NCI-H1105 (cell line): ENCODE measurements around the gene LGI4.

Experiments used
- DNase-seq: peaks from one replicate; lab custom pipeline; 2025; lab: John Stamatoyannopoulos, UW

Gene LGI4

DNA sequence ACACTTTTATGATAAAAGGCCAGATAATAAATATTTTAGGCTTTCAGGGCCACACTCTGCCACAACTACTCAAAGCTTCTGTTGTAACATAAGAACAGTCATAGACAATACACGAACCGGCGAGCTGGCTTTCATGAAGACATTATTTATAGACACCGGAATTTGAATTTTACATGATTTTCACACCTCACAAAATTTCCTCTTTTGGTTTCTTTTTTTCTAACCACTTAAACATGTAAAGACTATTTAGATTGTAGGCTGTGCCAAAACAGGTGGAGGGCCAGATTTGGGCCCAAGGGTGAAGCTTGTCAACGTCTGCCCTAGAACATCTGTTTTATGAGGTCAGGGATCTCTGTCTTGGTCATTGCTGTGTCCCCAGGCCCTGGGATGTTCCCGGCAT is 48.9 kb downstream of the LGI4 start:
- DNase-seq, result no peak

DNA sequence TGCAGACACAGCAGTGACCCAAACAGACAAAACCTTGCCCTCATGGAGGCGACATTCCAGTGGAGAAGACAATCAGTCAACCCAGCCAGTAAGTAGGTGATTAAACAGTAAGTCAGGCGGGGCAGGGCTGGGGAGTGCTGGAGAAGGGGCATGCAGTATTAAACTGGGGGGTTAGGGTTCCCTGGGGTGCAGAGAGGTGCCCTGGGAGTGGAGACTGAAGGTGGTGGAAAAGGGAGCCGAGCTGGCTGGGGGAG is 50.4 kb downstream of the LGI4 start:
- DNase-seq, result no peak

DNA sequence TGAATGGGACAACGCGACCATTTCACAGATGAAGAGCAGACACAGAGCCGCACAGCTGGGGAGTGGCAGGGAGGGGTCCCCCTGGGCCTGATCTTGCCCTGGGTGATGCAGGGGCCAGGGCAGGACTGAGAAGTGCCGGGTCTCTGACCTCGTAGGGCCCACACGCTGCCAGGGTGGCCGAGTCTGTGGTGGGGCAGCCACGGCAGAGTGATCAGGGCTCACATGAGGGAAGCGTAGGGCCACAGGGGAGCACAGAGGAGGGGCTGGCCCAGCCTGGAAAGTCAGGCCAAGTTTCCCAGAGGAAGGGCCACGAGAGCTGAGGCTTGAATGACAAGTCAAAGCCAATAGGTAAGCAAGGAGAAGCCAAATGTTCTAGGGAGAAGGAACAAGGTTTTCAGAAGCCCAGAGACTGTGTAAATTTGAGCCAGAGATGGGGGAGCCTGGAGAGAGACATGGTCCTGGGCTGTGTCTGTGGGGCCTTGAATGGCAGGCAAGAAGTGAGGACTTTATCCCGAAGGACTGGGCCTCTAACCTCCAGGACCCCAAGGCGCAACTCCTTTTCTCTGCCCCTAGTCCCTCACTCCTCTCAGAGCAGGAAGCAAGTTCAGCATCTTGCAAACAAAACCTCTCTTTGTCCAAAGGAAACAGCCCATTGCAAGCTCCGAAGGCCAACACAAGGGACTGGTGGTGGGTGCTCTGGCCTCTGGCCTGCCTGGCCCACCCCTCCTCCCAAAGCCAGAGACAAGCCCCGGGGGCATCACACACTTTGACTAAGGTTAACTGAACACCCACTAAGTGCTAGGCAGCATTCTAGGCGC is 51.0 kb downstream of the LGI4 start:
- no peak for DNase-seq

DNA sequence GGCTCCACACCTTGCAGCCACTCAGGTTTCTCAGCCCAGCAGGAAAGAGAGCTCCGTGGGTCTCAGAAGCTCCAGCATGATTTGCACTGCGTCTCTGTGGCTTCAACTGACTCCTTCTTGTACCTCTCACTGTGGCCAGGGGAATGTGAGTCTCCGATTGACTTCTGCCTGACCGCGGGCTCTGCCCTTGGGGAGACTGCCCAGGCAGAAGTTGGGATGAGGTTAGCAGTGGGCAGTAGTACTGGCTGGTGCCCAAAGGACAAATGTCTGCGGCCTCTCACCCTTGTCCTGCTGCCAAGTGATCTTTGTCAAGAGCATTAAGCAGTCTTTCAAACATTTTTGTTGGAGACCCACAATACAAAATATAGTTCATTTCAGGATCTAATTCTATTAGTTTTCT is 53.7 kb downstream of the LGI4 start:
- no peak for DNase-seq

DNA sequence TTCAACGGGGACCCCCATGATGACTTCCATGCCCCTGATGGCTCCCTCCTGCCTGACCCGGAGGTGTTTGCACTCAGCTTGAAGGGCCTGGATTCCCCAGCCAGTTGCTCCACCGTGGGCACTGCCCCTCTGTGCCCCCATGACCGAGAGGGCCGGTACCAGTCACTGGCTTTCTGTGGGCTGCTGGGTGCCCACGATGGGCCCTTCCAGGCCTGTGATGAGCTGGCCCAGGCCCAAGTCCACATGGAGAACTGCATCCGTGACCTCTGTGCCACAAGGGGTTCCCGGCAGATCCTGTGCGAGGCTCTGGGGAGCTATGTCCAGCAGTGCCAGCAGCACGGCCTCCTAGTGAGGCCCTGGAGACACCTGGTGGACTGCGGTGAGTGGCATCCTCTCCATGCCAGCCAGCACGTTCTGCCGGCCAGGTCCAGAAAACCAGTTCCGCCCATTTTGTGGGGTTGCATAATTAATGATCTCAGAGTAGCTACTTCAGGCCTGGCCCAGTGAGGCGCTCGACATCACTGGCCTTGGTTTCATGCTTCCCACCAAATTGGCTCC is 54.2 kb downstream of the LGI4 start:
- no peak for DNase-seq

DNA sequence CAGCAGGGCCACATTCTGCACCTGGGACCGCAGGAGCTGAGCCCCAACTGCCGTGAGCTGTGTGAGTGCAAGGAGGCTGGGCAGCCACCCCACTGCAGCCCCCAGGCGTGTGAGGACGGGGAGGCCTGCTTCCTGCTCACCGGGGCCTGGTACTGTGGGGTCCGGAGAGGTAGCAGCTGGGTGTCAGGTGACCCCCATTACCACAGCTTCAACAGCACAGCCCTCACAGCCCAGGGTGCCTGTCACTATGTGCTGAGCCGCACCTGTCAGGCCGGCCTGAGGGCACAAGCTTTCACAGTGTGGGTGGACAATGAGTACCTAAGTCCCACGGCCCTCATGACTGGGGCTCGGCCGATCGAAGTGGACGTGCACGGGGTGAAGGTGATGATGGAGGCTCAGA is 55.0 kb downstream of the LGI4 start:
- no peak for DNase-seq

DNA sequence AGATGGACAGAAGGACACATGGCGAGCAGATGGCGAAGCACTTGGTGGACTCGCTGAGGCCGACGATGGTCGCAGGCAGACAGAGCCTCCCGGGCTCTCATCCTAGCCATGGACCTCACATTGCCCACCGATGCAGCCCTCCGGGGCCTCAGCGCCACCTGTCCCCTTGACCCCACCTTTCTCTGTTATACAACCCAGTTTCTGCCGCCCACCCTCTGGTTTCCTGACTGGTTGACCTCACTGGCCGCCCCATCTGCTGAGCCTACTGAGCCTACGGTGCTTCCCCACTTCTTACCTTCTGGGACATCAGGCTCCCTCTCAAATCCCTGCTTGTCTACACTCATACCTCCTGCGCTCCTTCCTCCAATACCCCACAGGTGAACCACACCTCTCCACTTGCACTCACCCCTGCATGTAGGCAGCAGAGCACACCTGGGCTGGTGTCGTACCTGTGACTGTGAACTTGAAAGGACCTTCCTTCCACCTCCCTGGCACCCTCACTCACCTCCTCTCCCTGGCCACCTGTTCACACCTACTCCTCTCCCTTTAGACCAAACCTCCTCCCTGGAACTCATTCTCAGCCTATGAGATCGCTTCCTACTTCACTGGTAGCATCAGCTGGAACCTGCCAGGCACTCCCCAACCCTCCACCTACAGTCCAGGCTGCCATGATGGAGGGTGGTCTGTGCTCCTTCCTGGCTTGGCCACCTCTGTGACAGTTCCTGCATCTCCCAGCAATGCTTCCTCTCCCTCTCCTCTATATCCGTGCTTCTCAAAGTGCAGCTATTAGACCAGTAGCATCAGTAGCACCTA is 57.2 kb downstream of the LGI4 start:
- no peak for DNase-seq

DNA sequence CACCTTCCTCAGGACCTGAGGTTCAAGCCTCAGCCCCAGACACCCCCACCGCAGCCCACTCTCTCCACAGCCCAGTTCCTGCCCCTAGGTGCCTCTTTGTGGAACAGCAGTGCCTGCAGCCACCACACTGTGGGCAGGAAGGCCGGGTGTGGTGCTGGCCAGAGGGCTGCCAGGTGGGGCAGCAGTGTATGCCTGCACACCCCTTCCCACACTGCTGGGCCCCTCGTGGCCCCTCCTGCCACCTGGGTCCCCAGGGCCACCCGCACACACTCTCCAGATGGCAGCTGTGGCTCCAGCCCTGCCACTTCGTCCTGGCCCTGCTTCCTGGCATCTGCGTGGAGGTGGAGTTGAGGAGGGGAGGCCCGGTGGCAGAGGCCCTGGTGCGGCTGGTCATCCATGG is 58.2 kb downstream of the LGI4 start:
- no peak for DNase-seq

DNA sequence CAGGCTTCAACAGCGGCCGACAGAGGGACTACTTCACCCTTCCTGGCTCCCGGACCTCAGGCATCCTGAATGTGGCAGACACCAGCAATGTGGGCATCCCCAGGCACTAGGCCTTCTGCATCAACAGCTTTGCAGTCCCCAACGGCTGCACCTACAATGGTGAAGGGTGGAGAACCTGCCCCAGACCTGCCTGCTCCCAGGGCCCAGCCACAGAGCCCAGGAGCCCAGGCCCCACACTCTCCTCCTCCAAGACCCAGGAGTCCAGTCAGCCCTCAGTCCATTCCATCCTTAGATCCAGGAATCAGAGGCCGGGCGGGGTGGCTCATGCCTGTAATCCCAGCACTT is 58.9 kb downstream of the LGI4 start:
- no peak for DNase-seq

DNA sequence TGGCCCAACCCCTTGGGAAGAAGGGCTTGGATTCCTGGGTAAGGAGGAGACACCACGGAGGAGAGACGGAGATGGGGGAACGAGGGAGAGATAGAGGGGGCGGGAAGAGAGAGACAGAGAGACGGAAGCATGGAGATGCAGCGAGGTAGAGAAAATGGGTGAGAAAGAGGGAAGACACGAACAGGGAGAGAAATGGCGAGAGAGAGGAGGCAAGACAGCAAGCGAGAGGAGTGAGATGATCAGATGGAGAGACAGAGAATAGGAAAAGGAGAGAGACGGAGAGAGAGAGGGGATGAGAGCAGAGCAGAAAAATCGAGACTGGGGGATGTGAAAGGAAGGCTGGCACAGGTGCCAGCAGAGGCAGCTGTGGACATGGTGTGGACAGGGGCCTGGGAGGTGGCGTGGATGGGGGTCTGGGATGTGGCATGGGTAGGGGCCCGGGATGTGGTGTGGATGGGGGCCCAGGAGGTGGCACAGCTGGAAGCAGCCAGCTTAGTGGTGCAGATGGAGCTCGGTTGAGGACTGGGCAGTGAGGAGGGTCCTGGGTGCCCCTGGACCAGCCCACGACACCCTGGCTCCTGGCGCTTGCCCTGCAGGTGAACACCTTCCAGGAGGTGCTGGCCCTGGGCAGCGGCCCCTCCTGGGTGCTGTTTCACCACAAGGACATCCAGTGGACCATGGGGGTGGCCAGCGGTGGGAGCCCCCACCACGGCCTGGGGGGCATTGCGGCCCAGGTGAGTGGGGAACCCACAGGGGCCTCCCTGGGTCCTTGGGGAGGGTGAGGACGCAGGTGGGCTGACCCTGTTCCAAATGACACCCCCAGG is 59.4 kb downstream of the LGI4 start:
- DNase-seq, result no peak
